Left lung (tissue), 10 donors: ENCODE results near the gene LHX2. TPM values are rescaled to one million over a fixed set of nuclear protein-coding genes. Genes with fewer than 3 reads are reported as not detected.

Experiments
- ATAC-seq: fragments of 200-7000 bp; cut with Tn5 transposase; one replicate; pipeline ENCODE4 v1.9.1; 2020; ENCODE audit warnings: moderate library complexity
- DNase-seq, 4 donors: peaks; one replicate each; pipeline ENCODE4 v3.0.0-alpha.2; 2013 to 2020
- H3K27ac ChIP-seq, 2 donors: fragments of 200-600 bp; sonication (generic) in 1 of 2; one replicate each; pipeline versions ENCODE4 v1.5.0 to v1.8.0; 2020 to 2021
- H3K27me3 ChIP-seq, 2 donors: fragments of 200-600 bp; sonication (generic) in 1 of 2; one replicate each; pipeline versions ENCODE4 v1.5.0 to v1.8.0; 2020 to 2021
- H3K36me3 ChIP-seq, 2 donors: fragments of 200-600 bp; sonication (generic) in 1 of 2; one replicate each; pipeline versions ENCODE4 v1.5.0 to v1.8.0; 2020 to 2021
- H3K4me1 ChIP-seq, 2 donors: fragments of 200-600 bp; one replicate each; pipeline ENCODE4 v1.8.0; 2021
- H3K4me3 ChIP-seq, 2 donors: fragments of 200-600 bp; sonication (generic) in 1 of 2; one replicate each; pipeline versions ENCODE4 v1.5.0 to v1.8.0; 2020 to 2021; ENCODE audit warnings: mild to moderate bottlenecking in 1 of 2
- H3K9me3 ChIP-seq, 2 donors: fragments of 200-600 bp; sonication (generic) in 1 of 2; one replicate each; pipeline versions ENCODE4 v1.5.0 to v1.8.0; 2020 to 2021
- intact Hi-C, 2 donors: fragments of 100-400 bp; cut with DNase I; formaldehyde crosslinking; loops; one replicate each; pipeline versions ENCODE4 v1.11.2 to v1.14.2; 2022
- polyA plus RNA-seq, 6 donors: library from polyadenylated mRNA; unstranded; fragments of 120-200 nt; gene quantifications; one replicate each; pipeline ENCODE4 v1.2.1, GENCODE V29; 2013; ENCODE audit not compliant: insufficient read length in 6 of 6
- total RNA-seq, 2 donors: library from RNA; stranded (reverse); fragmentation: NEBNext Ultra II Directional; extraction: Animal tissue kit (Norgen Biotek cat#: 25700); gene quantifications; one replicate each; pipeline ENCODE4 v1.2.1, GENCODE V29; 2021
- TF ChIP-seq, protein P1 (sequence below), 2 donors: fragments of 200-600 bp; sonication (generic) in 1 of 2; IDR thresholded peaks; one replicate each; pipeline versions ENCODE4 v1.5.0 to v1.8.0; 2021; ENCODE audit warnings: antibody characterized with exemption in 2 of 2
- donor health status: DM: no; HTN: yes; CAD: no.
- donor health status: DM: no; HTN: no; CAD: no.

The LHX2 gene
- total and polyA plus RNA-seq, 8 donors: 0.12 to 0.26 (median 0.21) TPM; not detected in 4

DNA sequence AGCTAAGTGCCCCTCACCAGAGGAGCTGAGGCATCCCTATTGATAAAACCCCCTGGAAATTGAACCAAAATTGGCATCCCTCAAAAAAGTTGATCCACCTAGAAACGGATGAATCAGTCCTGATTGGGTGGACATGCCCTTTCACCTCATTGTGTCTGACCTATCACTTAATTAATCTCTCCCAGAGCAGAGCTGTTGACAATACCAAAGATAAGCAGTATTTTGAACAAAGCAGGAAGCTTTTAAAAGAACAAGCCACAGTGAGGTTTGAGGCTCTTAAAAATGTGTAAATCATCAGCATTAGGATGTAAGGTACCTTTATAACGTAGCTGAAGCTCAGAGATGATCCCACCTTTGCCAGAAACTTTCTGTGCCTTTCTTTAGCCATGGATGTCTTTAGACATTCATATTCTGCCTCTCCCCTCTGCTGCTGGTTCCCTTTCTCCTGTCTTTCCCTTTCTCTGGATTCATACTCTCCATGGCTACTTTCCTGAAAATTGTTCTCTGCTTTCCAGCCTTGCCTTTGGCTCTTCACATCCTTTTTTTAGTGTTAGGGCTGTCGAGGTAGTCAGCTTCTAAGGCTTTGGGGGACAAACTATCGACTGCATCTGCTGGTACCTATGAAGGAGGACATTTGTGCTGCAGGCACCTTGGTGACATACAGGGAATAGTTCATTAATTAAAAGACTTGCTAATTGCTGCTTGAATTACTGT lies 7.8 kb upstream of the LHX2 start:
- Histone ChIP-seq H3K4me1 (peaks cover 4 to 26% of the 10 kb centered on the region in 2 donors), H3K27me3 (peaks cover 92 to 98% of the 10 kb centered on the region in 2 donors), H3K27ac (no peak overlapping the region), H3K36me3 (no peaks in the 10 kb centered on the region), H3K4me3 (no peak overlapping the region), H3K9me3 (no peaks in the 10 kb centered on the region)
- DNase-seq (no peak), ATAC-seq (no peak)
- TF ChIP-seq, protein P1, sequence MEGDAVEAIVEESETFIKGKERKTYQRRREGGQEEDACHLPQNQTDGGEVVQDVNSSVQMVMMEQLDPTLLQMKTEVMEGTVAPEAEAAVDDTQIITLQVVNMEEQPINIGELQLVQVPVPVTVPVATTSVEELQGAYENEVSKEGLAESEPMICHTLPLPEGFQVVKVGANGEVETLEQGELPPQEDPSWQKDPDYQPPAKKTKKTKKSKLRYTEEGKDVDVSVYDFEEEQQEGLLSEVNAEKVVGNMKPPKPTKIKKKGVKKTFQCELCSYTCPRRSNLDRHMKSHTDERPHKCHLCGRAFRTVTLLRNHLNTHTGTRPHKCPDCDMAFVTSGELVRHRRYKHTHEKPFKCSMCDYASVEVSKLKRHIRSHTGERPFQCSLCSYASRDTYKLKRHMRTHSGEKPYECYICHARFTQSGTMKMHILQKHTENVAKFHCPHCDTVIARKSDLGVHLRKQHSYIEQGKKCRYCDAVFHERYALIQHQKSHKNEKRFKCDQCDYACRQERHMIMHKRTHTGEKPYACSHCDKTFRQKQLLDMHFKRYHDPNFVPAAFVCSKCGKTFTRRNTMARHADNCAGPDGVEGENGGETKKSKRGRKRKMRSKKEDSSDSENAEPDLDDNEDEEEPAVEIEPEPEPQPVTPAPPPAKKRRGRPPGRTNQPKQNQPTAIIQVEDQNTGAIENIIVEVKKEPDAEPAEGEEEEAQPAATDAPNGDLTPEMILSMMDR (IDR thresholded peaks at IDR 0.05): no peak
- intact Hi-C loops: no loop called here

DNA sequence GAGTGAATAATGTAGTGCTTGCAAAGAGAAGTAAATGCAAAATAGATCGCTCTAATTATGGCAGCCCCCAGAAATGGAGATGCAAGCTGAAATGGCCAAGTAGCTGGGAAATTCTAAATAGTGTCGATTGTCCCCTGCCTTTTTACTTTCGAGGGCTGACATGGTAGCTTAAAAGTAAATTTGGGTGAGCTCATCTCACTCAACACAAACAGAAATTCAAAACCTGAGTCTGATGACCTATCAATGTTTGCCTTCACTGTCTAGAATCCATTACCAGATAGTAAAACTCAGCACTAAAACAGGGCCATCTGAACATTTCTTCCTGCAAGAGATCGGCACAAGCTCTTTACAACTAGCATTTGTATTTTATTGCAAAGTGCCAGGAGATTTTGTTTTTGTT lies 7.0 kb upstream of the LHX2 start:
- DNase-seq (no peak), ATAC-seq (no peak)
- intact Hi-C loops: no loop called here
- Histone ChIP-seq H3K4me3 (no peak overlapping the region), H3K27ac (no peak overlapping the region), H3K4me1 (peaks cover 4 to 25% of the 10 kb centered on the region in 2 donors), H3K36me3 (no peaks in the 10 kb centered on the region), H3K9me3 (no peaks in the 10 kb centered on the region), H3K27me3 (peaks cover 95 to 100% of the 10 kb centered on the region in 2 donors)
- TF ChIP-seq, protein P1 (IDR thresholded peaks at IDR 0.05): no peak

DNA sequence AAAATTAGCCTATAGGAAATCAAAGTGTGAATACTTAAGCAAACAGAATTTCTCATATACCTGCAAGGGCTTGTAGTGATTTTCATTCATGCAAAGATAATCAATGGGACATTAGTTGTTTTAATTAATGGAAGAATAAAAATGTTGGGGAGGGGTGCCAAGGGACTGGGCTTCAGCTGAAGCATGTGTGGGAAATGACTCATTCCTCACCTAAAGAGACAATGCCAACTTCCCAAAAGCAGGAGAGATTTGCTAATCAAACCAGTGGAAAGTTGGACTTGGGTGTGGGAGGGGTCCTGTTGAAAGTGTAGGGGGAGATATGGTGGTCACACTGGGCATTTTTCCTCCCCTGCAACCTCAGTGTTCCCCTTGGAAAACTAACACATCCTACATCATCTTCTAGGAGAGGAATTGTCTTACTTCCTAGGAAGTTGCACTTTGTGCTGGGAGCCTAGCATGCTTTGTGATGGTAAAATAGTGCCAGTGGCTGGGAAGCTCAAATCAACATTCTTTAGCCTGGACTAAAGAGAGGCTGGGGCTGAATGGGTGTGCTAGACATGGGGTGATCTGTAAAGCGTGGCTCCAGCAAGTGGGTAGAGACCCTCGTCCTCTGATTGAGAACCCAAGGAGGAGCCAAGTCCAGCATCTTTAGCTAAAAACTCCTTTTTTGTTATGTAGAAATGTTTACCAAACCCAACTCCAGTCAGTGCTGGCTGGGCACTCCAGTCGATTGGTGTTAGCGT lies 6.4 kb upstream of the LHX2 start:
- ATAC-seq (no peak), DNase-seq (no peak)
- H3K36me3 ChIP-seq: no peaks in the 10 kb centered on the region
- H3K27ac ChIP-seq: no peak overlapping the region
- intact Hi-C loops: no loop called here
- H3K9me3 ChIP-seq: no peaks in the 10 kb centered on the region
- H3K4me1 ChIP-seq: peaks cover 4 to 22% of the 10 kb centered on the region in 2 donors
- H3K27me3 ChIP-seq: peaks cover 99 to 100% of the 10 kb centered on the region in 2 donors
- no peak overlapping the region for H3K4me3 ChIP-seq
- TF ChIP-seq, protein P1 (IDR thresholded peaks at IDR 0.05): no peak

DNA sequence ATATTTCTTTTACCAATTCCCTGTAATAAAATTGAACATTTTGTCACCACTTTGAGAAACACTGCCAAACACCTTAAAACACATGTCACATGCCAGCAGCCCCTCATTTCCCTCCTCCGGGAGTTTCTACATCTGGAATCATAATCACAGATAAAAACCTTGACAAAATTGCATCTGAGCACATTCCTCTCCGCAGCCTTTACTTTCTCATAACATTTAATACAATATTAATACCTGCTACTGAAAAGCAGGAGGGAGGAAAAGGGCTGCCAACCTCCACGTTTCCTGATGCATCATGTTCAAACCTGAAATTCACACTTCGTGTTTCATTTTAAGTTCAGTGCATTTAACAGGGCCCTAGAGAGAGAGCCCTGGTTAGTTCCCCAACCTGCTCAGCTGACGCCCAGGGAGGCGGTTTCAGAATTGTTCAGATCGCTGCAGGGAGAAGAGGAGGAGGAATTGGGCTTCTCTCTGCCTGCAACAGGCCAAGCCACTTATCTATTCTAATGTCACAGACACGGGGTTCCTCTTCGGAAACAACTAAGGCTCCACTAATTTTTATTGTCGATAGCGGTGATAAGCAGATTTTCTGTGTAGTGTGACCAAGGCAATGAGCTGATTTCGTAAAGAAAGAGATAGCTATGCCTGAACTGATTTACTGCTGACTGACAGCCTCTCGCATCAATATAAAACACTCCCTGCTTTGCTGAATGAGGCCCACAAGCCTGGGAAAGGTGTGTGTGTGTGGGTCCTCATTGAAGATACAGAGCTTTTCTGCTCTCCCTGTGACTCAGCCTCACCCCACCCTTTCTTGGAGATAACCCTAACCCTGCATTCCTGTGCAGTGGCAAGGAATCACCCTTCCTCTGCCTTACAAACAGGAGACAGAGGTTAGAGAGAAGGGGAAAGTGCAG lies 4.9 kb upstream of the LHX2 start:
- no peak for DNase-seq
- H3K36me3 ChIP-seq: no peaks in the 10 kb centered on the region
- no peak overlapping the region for H3K4me3 ChIP-seq
- peaks cover 4 to 30% of the 10 kb centered on the region in 2 donors for H3K4me1 ChIP-seq
- TF ChIP-seq, protein P1 (IDR thresholded peaks at IDR 0.05): no peak
- H3K27me3 ChIP-seq: peaks cover 99 to 100% of the 10 kb centered on the region in 2 donors
- no peak overlapping the region for H3K27ac ChIP-seq
- intact Hi-C loops: no loop called here
- ATAC-seq: no peak
- H3K9me3 ChIP-seq: no peaks in the 10 kb centered on the region
